Activated CD8-positive, alpha-beta T cell treated with anti-CD3 and anti-CD28 coated beads for 36 hours (primary cell): ENCODE measurements around the gene STK4. TPM values are rescaled to one million over a fixed set of nuclear protein-coding genes. Genes with fewer than 3 reads are reported as not detected.

Experiments
- ATAC-seq: fragments of 200-7000 bp; cut with Tn5 transposase; one replicate; pipeline ENCODE4 v1.10.0; 2021; ENCODE audit warnings: mild to moderate bottlenecking, moderate library complexity
- CTCF ChIA-PET: fragments of 350-600 bp; sonication (Branson Sonifier 250); formaldehyde crosslinking; loops from one replicate; lab custom pipeline; 2021; ENCODE audit warnings: antibody characterized with exemption; lab: Charles Lee
- POLR2A ChIA-PET: fragments of 350-600 bp; sonication (Branson Sonifier 250); formaldehyde crosslinking; loops from one replicate; lab custom pipeline; 2021; ENCODE audit warnings: antibody characterized with exemption; lab: Charles Lee
- DNase-seq: peaks from one replicate; pipeline ENCODE4 v3.0.0-alpha.2; 2020
- H3K27ac Mint-ChIP-seq: one replicate; pipeline ENCODE4 v1.8.0; 2021; ENCODE audit warnings: mild to moderate bottlenecking, mixed read lengths
- H3K27me3 Mint-ChIP-seq: one replicate; pipeline ENCODE4 v1.8.0; 2021; ENCODE audit warnings: mixed read lengths
- H3K36me3 Mint-ChIP-seq: one replicate; pipeline ENCODE4 v1.8.0; 2021; ENCODE audit warnings: low read depth, mixed read lengths
- H3K4me1 Mint-ChIP-seq: one replicate; pipeline ENCODE4 v1.8.0; 2021; ENCODE audit warnings: low read depth, mixed read lengths
- H3K4me3 Mint-ChIP-seq: one replicate; pipeline ENCODE4 v1.8.0; 2021; ENCODE audit warnings: mild to moderate bottlenecking, moderate library complexity, mixed read lengths
- H3K9me3 Mint-ChIP-seq: one replicate; pipeline ENCODE4 v1.8.0; 2021; ENCODE audit warnings: mixed read lengths
- CTCF ChIP-seq: fragments of 200-600 bp; IDR thresholded peaks from one replicate; pipeline ENCODE4 v1.8.0; 2022; ENCODE audit warnings: antibody characterized with exemption, mild to moderate bottlenecking
- intact Hi-C: fragments of 100-400 bp; cut with micrococcal nuclease; formaldehyde crosslinking; loops from one replicate; pipeline ENCODE4 v1.10.0; 2022
- total RNA-seq, 2 experiments: library from RNA; stranded (reverse); gene quantifications; one replicate each; pipeline ENCODE4 v1.2.3, GENCODE V29; 2021

STK4 gene
- total RNA-seq, 2 experiments from 2014 or later: 154 to 165 TPM

GRCh38 chr20:45115829-45116228 is 149.5 kb downstream of the STK4 start:
- TF ChIP-seq CTCF: no peak
- ChIA-PET CTCF (interaction anchor here (0.9 to 1.5 kb wide), 4 partner anchors 20 to 178 kb away, joined by 3 to 7 read pairs (median 6); no protein-coding TSS in a partner anchor), POLR2A (interaction anchor here (0.6 to 0.9 kb wide), 2 partner anchors 11 to 63 kb away, joined by 3 read pairs; no protein-coding TSS in a partner anchor)
- Mint-ChIP-seq H3K4me1 (peaks cover 17% of the 10 kb centered on the region), H3K36me3 (no peaks in the 10 kb centered on the region), H3K27ac (no peak overlapping the region), H3K4me3 (no peak overlapping the region), H3K27me3 (peaks cover 9% of the 10 kb centered on the region), H3K9me3 (no peaks in the 10 kb centered on the region)
- intact Hi-C loops: no loop called here
- DNase-seq: no peak
- no peak for ATAC-seq

GRCh38 chr20:45117581-45117980 is 151.3 kb downstream of the STK4 start:
- POLR2A ChIA-PET: no interaction called here
- DNase-seq (no peak), ATAC-seq (no peak)
- CTCF ChIA-PET: interaction anchor here (2.1 kb wide), 1 partner anchor 21 kb away, joined by 8 read pairs; no protein-coding TSS in a partner anchor
- H3K27ac Mint-ChIP-seq: no peak overlapping the region
- TF ChIP-seq CTCF: no peak
- intact Hi-C loops: no loop called here
- no peaks in the 10 kb centered on the region for H3K9me3 Mint-ChIP-seq
- peaks cover 17% of the 10 kb centered on the region for H3K4me1 Mint-ChIP-seq
- H3K27me3 Mint-ChIP-seq: peaks cover 10% of the 10 kb centered on the region
- H3K4me3 Mint-ChIP-seq: no peak overlapping the region
- no peaks in the 10 kb centered on the region for H3K36me3 Mint-ChIP-seq

- CTCF ChIA-PET: interaction anchor here (1.0 to 2.1 kb wide), 2 partner anchors 21 to 235 kb away, joined by 4 to 8 read pairs; no protein-coding TSS in a partner anchor
Observed at GRCh38 chr20:45118028-45118427, 151.7 kb downstream of the STK4 start.

GRCh38 chr20:45119556-45120266 is 153.4 kb downstream of the STK4 start:
- Mint-ChIP-seq H3K9me3 (no peaks in the 10 kb centered on the region), H3K4me1 (peaks cover 12% of the 10 kb centered on the region), H3K27me3 (peaks cover 14% of the 10 kb centered on the region), H3K27ac (no peak overlapping the region), H3K4me3 (no peak overlapping the region), H3K36me3 (no peaks in the 10 kb centered on the region)
- no peak for TF ChIP-seq CTCF
- no peak for ATAC-seq
- ChIA-PET CTCF (interaction anchor here (0.9 to 1.8 kb wide), 3 partner anchors 17 to 171 kb away, joined by 3 to 8 read pairs (median 4); no protein-coding TSS in a partner anchor), POLR2A (no interaction called here)
- intact Hi-C loops: no loop called here
- no peak for DNase-seq

More at GRCh38 chr20:45118028-45118427, 151.7 kb downstream of the STK4 start:
- DNase-seq (no peak), ATAC-seq (no peak)
- intact Hi-C loops: no loop called here
- peaks cover 17% of the 10 kb centered on the region for H3K4me1 Mint-ChIP-seq
- H3K36me3 Mint-ChIP-seq: no peaks in the 10 kb centered on the region
- no peak overlapping the region for H3K27ac Mint-ChIP-seq
- POLR2A ChIA-PET: interaction anchor here (0.7 to 1.0 kb wide), 3 partner anchors 25 to 402 kb away, joined by 3 read pairs; no protein-coding TSS in a partner anchor
- no peak for TF ChIP-seq CTCF
- no peaks in the 10 kb centered on the region for H3K9me3 Mint-ChIP-seq
- H3K4me3 Mint-ChIP-seq: no peak overlapping the region
- H3K27me3 Mint-ChIP-seq: peaks cover 12% of the 10 kb centered on the region

GRCh38 chr20:45121388-45121787 is 155.1 kb downstream of the STK4 start:
- DNase-seq (no peak), ATAC-seq (no peak)
- CTCF ChIA-PET: interaction anchor here (1.3 to 2.6 kb wide), 6 partner anchors 10 to 329 kb away, joined by 3 to 12 read pairs (median 6); no protein-coding TSS in a partner anchor
- Mint-ChIP-seq H3K4me3 (no peak overlapping the region), H3K27me3 (peaks cover 16% of the 10 kb centered on the region), H3K9me3 (no peaks in the 10 kb centered on the region), H3K4me1 (peaks cover 2% of the 10 kb centered on the region), H3K27ac (no peak overlapping the region), H3K36me3 (no peaks in the 10 kb centered on the region)
- TF ChIP-seq CTCF: no peak
- POLR2A ChIA-PET: no interaction called here
- intact Hi-C loops: no loop called here
